SK-N-SH (cell line): ENCODE measurements around the gene CHI3L2. TPM values are rescaled to one million over a fixed set of nuclear protein-coding genes. Genes with fewer than 3 reads are reported as not detected.

Experiments used
- CTCF ChIA-PET: fragments of 300-600, 350-600 bp; formaldehyde crosslinking; extraction: SDS; loops from one replicate; lab custom pipeline; 2021; lab: Yijun Ruan, JAX
- POLR2A ChIA-PET: fragments of 350-600 bp; sonication (Branson Sonifier 250); formaldehyde crosslinking; extraction: SDS; loops from one replicate; lab custom pipeline; 2020; ENCODE audit warnings: antibody characterized with exemption, inconsistent platforms; lab: Yijun Ruan, JAX
- DNase-seq: peaks from one replicate; pipeline ENCODE4 v3.0.0; 2012
- H2AFZ ChIP-seq: fragments of 200-600 bp; sonication (generic); 2 replicates; pipeline ENCODE4 v1.8.1; 2016; ENCODE audit warnings: antibody characterized with exemption, mild to moderate bottlenecking, low read depth
- H3F3A ChIP-seq: fragments of 200-600 bp; sonication (generic); replicated peaks from 2 replicates; pipeline ENCODE3; 2016; ENCODE audit warnings: antibody characterized with exemption, mild to moderate bottlenecking; ENCODE audit not compliant: insufficient read depth
- H3K27ac ChIP-seq, 2 experiments: fragments of 200-500 bp in 1 of 2; fragments of 200-600 bp in 1 of 2; sonication (Bioruptor generic) in 1 of 2; sonication (generic), shearing (Covaris generic) in 1 of 2; 2 replicates each; pipeline versions ENCODE4 v1.5.1 to v1.6.1; 2014 to 2016; ENCODE audit warnings: low read depth in 2 of 2, inconsistent platforms in 1 of 2, low read length in 1 of 2, mild to moderate bottlenecking in 1 of 2, mixed read lengths in 1 of 2
- H3K27me3 ChIP-seq: fragments of 200-600 bp; sonication (generic), shearing (Covaris generic); 2 replicates; pipeline ENCODE4 v1.6.1; 2016; ENCODE audit warnings: mixed run types; ENCODE audit not compliant: insufficient read depth
- H3K36me3 ChIP-seq, 2 experiments: fragments of 200-500 bp in 1 of 2; fragments of 200-600 bp in 1 of 2; sonication (Bioruptor generic) in 1 of 2; sonication (generic) in 1 of 2; replicated peaks in 1 of 2; 2 replicates each; pipeline versions ENCODE3 to v1.5.1; 2014 to 2016; ENCODE audit warnings: low read length in 1 of 2, mild to moderate bottlenecking in 1 of 2; ENCODE audit not compliant: insufficient read depth in 2 of 2, control insufficient read depth in 1 of 2
- H3K4me1 ChIP-seq, 2 experiments: fragments of 200-500 bp in 1 of 2; fragments of 200-600 bp in 1 of 2; sonication (Bioruptor generic) in 1 of 2; sonication (generic), shearing (Covaris generic) in 1 of 2; 2 replicates each; pipeline versions ENCODE4 v1.5.1 to v1.6.1; 2014 to 2016; ENCODE audit warnings: low read depth in 1 of 2, low read length in 1 of 2, mixed run types in 1 of 2; ENCODE audit not compliant: insufficient read depth in 2 of 2, control insufficient read depth in 1 of 2
- H3K4me2 ChIP-seq: fragments of 200-600 bp; sonication (generic), shearing (Covaris generic); 2 replicates; pipeline ENCODE4 v1.6.1; 2017; ENCODE audit warnings: mixed run types
- H3K4me3 ChIP-seq, 2 experiments: fragments of 200-500 bp in 1 of 2; fragments of 200-600 bp in 1 of 2; sonication (Bioruptor generic) in 1 of 2; sonication (generic), shearing (Covaris generic) in 1 of 2; 2 replicates each; pipeline versions ENCODE4 v1.5.1 to v1.8.1; 2014 to 2016; ENCODE audit warnings: low read depth in 2 of 2, inconsistent platforms in 1 of 2, low read length in 1 of 2, mild to moderate bottlenecking in 1 of 2, mixed read lengths in 1 of 2, moderate library complexity in 1 of 2
- H3K79me2 ChIP-seq: fragments of 200-600 bp; sonication (generic); 2 replicates; pipeline ENCODE4 v1.8.1; 2017; ENCODE audit warnings: mild to moderate bottlenecking; ENCODE audit not compliant: insufficient read depth
- H3K9ac ChIP-seq: fragments of 200-600 bp; sonication (generic); 2 replicates; pipeline ENCODE4 v1.6.1; 2017; ENCODE audit warnings: mixed run types
- H3K9me2 ChIP-seq: fragments of 200-600 bp; sonication (generic); 2 replicates; pipeline ENCODE4 v1.6.1; 2017; ENCODE audit warnings: mixed run types
- H3K9me3 ChIP-seq: fragments of 200-600 bp; sonication (generic); 2 replicates; pipeline ENCODE4 v1.6.1; 2017; ENCODE audit warnings: mixed run types, mild to moderate bottlenecking, moderate library complexity
- H4K20me1 ChIP-seq: fragments of 200-600 bp; sonication (generic); 2 replicates; pipeline ENCODE4 v1.6.1; 2017; ENCODE audit warnings: mild to moderate bottlenecking, mixed run types; ENCODE audit not compliant: insufficient read depth
- MEF2A ChIP-seq: IDR thresholded peaks from 2 replicates; pipeline ENCODE4 v1.4.0; 2012; ENCODE audit warnings: low read depth, borderline replicate concordance
- POLR2AphosphoS5 ChIP-seq: IDR thresholded peaks from 2 replicates; pipeline ENCODE4 v1.6.1; 2012; ENCODE audit warnings: low read depth, low read length
- TEAD4 ChIP-seq: IDR thresholded peaks from 2 replicates; pipeline ENCODE4 v1.4.0; 2012; ENCODE audit warnings: mild to moderate bottlenecking, borderline replicate concordance; ENCODE audit not compliant: insufficient read depth
- USF2 ChIP-seq: fragments of 150-350 bp; IDR thresholded peaks from 2 replicates; pipeline ENCODE4 v1.6.1; 2017; ENCODE audit warnings: antibody characterized with exemption, low read length, low read depth, borderline replicate concordance
- WGBS: methylation state at CpG from one replicate; pipeline ENCODE4 v1.1.6; 2017; ENCODE audit warnings: low lambda C conversion rate; 5-methylcytosine and 5-hydroxymethylcytosine counted together
- polyA plus RNA-seq, 3 experiments: library from polyadenylated mRNA; depleted of rRNA; stranded (reverse); fragments of >200 nt; gene quantifications; 2 replicates each; pipeline ENCODE4 v1.2.3, GENCODE V29; 2012
- TF ChIP-seq, protein P1 (sequence below): fragments of 200-600 bp; sonication (generic); IDR thresholded peaks from 2 replicates; pipeline ENCODE4 v1.6.1; 2017; ENCODE audit warnings: antibody characterized with exemption, mild to moderate bottlenecking, moderate library complexity
- TF ChIP-seq, protein P2 (sequence below): fragments of 150-350 bp; IDR thresholded peaks from 2 replicates; pipeline ENCODE4 v1.6.1; 2016; ENCODE audit warnings: mild to moderate bottlenecking, low read depth, low read length

Gene CHI3L2
- polyA plus RNA-seq, 1 of the 3 experiments (the other 2 are of a cell fraction) = 0.92 TPM

DNA sequence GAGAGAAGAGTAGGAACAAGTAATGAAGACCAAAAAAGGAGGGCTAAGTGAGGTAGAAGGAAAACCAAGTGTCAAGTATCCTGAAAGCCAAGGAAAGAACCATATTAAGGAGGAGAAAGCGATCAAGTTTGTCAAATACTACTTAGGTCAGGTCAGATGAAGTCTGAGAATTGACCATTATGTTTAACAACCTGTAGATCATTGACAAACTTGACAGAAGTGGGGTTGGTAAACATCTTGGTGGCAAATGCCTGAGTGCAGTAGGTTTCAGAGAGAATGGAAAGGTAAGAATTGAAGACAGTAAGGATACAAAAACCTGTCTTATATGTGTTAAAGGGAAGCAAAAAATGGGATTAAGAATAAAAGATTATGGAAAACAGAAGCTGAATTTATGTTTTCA lies 59.4 kb downstream of the CHI3L2 start:
- Histone ChIP-seq H3K36me3 (no peaks in the 10 kb centered on the region), H3K9me2 (no peaks in the 10 kb centered on the region), H3K79me2 (no peaks in the 10 kb centered on the region), H3K9ac (no peak overlapping the region), H3K27ac (no peak overlapping the region), H3K9me3 (no peaks in the 10 kb centered on the region), H4K20me1 (no peaks in the 10 kb centered on the region), H3K4me3 (no peak overlapping the region), H2AFZ (no peak overlapping the region), H3K4me1 (no peaks in the 10 kb centered on the region), H3K4me2 (no peak overlapping the region), H3K27me3 (no peaks in the 10 kb centered on the region; the same call in 1 of the 2 replicates), H3F3A (no peaks in the 10 kb centered on the region)
- no peak for DNase-seq
- POLR2A ChIA-PET = no interaction called here
- CTCF ChIA-PET = interaction anchor here (1.3 kb wide), 1 partner anchor 45 kb away, joined by 3 read pairs; no protein-coding TSS in a partner anchor
- TF ChIP-seq, protein P1, sequence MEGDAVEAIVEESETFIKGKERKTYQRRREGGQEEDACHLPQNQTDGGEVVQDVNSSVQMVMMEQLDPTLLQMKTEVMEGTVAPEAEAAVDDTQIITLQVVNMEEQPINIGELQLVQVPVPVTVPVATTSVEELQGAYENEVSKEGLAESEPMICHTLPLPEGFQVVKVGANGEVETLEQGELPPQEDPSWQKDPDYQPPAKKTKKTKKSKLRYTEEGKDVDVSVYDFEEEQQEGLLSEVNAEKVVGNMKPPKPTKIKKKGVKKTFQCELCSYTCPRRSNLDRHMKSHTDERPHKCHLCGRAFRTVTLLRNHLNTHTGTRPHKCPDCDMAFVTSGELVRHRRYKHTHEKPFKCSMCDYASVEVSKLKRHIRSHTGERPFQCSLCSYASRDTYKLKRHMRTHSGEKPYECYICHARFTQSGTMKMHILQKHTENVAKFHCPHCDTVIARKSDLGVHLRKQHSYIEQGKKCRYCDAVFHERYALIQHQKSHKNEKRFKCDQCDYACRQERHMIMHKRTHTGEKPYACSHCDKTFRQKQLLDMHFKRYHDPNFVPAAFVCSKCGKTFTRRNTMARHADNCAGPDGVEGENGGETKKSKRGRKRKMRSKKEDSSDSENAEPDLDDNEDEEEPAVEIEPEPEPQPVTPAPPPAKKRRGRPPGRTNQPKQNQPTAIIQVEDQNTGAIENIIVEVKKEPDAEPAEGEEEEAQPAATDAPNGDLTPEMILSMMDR = no peak
- TF ChIP-seq MEF2A (no peak), TEAD4 (no peak), USF2 (no peak)
- WGBS = 0% methylated on average over 1 of the region's 1 CpG

GRCh38 chr1:111289371-111289770 lies 61.9 kb downstream of the CHI3L2 start:
- no peaks in the 10 kb centered on the region for H3F3A ChIP-seq
- no peaks in the 10 kb centered on the region for H3K4me1 ChIP-seq
- H3K27ac ChIP-seq = no peak overlapping the region
- no peak overlapping the region for H3K9ac ChIP-seq
- no peaks in the 10 kb centered on the region for H3K9me3 ChIP-seq
- ChIA-PET POLR2A (no interaction called here), CTCF (interaction anchor here (1.3 to 1.5 kb wide), 2 partner anchors 66 to 111 kb away, joined by 3 to 4 read pairs; no protein-coding TSS in a partner anchor)
- no peak overlapping the region; the same call in 1 of the 2 replicates for H3K4me2 ChIP-seq
- TF ChIP-seq, protein P2, sequence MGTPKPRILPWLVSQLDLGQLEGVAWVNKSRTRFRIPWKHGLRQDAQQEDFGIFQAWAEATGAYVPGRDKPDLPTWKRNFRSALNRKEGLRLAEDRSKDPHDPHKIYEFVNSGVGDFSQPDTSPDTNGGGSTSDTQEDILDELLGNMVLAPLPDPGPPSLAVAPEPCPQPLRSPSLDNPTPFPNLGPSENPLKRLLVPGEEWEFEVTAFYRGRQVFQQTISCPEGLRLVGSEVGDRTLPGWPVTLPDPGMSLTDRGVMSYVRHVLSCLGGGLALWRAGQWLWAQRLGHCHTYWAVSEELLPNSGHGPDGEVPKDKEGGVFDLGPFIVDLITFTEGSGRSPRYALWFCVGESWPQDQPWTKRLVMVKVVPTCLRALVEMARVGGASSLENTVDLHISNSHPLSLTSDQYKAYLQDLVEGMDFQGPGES = no peak
- TF ChIP-seq POLR2AphosphoS5 = no peak
- TF ChIP-seq, all 33 proteins: peak for 0
- H3K4me3 ChIP-seq = 0 out of 4 replicates have a peak overlapping the region, but pooled peaks of 1 of the 2 experiments have one; percentile 6
- WGBS = 2% methylated on average over 4 of the region's 5 CpGs
- no peaks in the 10 kb centered on the region for H4K20me1 ChIP-seq
- no peaks in the 10 kb centered on the region for H3K36me3 ChIP-seq
- H3K79me2 ChIP-seq = no peaks in the 10 kb centered on the region
- H3K27me3 ChIP-seq = no peaks in the 10 kb centered on the region; the same call in 1 of the 2 replicates
- no peaks in the 10 kb centered on the region for H3K9me2 ChIP-seq
- no peak for DNase-seq
- H2AFZ ChIP-seq = no peak overlapping the region
